ENCODE results near the gene VIPR1.

Gene VIPR1

GRCh38 chr3:42501681-42502428 lies 588 bp upstream of the VIPR1 start:
- peak overlapping the region; percentile 38 for H3K4me3 ChIP-seq (replicated peaks; ENCODE audit: insufficient read depth, low read length)
- TF ChIP-seq CTCF (IDR thresholded peaks at IDR 0.05; ENCODE audit: insufficient read depth, low read length) (peak; percentile 60), SPI1 (IDR thresholded peaks at IDR 0.05; ENCODE audit: borderline replicate concordance, low read depth) (0 out of 2 replicates have a peak, but pooled peaks have one; percentile 7), REST (IDR thresholded peaks at IDR 0.05; ENCODE audit: insufficient replicate concordance, low read depth) (no peak), GABPA (IDR thresholded peaks at IDR 0.05; ENCODE audit: low read depth) (no peak), POLR2AphosphoS5 (IDR thresholded peaks at IDR 0.05; ENCODE audit: low read depth) (no peak)
- H3K27ac ChIP-seq (replicated peaks), result no peak overlapping the region
- H3K27me3 ChIP-seq (ENCODE audit: insufficient read depth, poor library complexity, severe bottlenecking), result peaks cover 29% of the 10 kb centered on the region
- peak in 1 of 2 experiments; percentile 25 for DNase-seq (ENCODE audit: low read depth in 1 of 2, low spot score in 1 of 2)

- Histone ChIP-seq H3K4me3 (replicated peaks; ENCODE audit: insufficient read depth, low read length) (no peak overlapping the region), H3K27me3 (ENCODE audit: insufficient read depth, poor library complexity, severe bottlenecking) (peaks cover 29% of the 10 kb centered on the region), H3K27ac (replicated peaks) (no peak overlapping the region)
- no peak for TF ChIP-seq GABPA (IDR thresholded peaks at IDR 0.05; ENCODE audit: low read depth)
- TF ChIP-seq REST (IDR thresholded peaks at IDR 0.05; ENCODE audit: insufficient replicate concordance, low read depth), result no peak
- TF ChIP-seq CTCF (IDR thresholded peaks at IDR 0.05; ENCODE audit: insufficient read depth, low read length), result no peak
- no peak for TF ChIP-seq POLR2AphosphoS5 (IDR thresholded peaks at IDR 0.05; ENCODE audit: low read depth)
- TF ChIP-seq SPI1 (IDR thresholded peaks at IDR 0.05; ENCODE audit: borderline replicate concordance, low read depth), result no peak
- DNase-seq (ENCODE audit: low read depth in 1 of 2, low spot score in 1 of 2), result no peak
These were observed 945 bp downstream of the VIPR1 start for GRCh38 chr3:42503251-42503924.

DNA sequence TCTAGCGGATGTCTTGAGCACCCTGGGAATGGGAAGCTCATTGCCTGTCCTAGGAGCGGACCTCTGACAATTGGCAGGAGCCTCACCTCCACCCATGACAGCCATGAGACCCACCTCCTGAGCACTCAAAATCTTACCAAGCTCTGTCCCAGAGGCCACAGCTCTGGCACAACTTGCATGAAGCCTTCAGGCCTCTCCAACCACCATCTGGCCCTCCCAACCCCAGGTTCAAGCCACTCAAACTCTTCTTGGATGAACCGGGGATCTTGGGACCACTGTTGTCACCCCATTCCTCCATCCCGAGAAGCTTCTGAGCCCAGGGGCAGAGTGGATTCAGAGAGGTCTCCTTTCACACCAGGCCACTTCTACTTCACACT lies 1.5 kb downstream of the VIPR1 start:
- DNase-seq (ENCODE audit: low read depth in 1 of 2, low spot score in 1 of 2), result no peak
- TF ChIP-seq SPI1 (IDR thresholded peaks at IDR 0.05; ENCODE audit: borderline replicate concordance, low read depth) (no peak), POLR2AphosphoS5 (IDR thresholded peaks at IDR 0.05; ENCODE audit: low read depth) (no peak)
- peaks cover 29% of the 10 kb centered on the region for H3K27me3 ChIP-seq (ENCODE audit: insufficient read depth, poor library complexity, severe bottlenecking)
- H3K4me3 ChIP-seq (replicated peaks; ENCODE audit: insufficient read depth, low read length), result no peak overlapping the region
- H3K27ac ChIP-seq (replicated peaks), result no peak overlapping the region

DNA sequence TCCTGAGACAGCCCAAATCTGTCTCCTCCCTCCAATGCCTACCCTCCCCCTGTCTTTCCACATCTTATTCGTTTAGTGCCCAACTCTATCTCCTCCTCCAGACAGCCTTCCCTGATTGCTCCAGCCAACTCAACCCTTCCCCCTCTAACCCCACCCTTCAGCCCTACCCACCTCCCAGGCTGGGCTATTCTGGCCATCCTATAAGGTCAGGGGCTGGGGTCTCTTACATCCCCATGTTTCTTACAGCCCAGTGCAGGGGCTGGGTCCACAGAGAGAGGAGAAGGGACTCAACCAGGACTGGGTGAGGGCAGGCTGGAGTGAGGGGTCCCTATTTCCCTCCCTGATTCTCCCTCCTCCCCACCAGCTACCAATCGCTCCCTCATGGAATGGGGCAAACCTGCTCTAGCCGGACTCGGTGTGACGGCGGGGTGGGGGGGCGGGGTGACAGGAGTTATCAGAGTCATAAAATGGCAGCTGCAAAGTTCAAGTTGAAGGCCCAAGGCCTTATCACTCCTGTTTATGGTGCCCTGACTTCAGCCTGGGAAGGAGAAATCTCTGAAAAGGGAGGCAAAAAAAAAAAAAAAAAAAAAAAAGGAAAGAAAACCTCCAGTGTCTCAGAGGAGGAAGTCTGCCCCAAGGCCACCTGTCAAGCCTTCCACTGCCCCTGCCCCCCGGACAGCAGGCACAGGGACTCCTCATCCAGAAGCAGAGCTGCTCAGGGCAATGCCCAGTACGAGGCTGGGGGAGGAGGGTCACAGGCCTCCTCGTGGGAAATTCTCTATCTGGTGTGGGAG lies 2.1 kb downstream of the VIPR1 start:
- TF ChIP-seq REST (IDR thresholded peaks at IDR 0.05; ENCODE audit: insufficient replicate concordance, low read depth) (no peak), SPI1 (IDR thresholded peaks at IDR 0.05; ENCODE audit: borderline replicate concordance, low read depth) (no peak), CTCF (IDR thresholded peaks at IDR 0.05; ENCODE audit: insufficient read depth, low read length) (no peak), POLR2AphosphoS5 (IDR thresholded peaks at IDR 0.05; ENCODE audit: low read depth) (no peak), GABPA (IDR thresholded peaks at IDR 0.05; ENCODE audit: low read depth) (no peak)
- H3K27ac ChIP-seq (replicated peaks), result no peak overlapping the region
- H3K27me3 ChIP-seq (ENCODE audit: insufficient read depth, poor library complexity, severe bottlenecking), result peaks cover 29% of the 10 kb centered on the region
- DNase-seq (ENCODE audit: low read depth in 1 of 2, low spot score in 1 of 2), result no peak
- H3K4me3 ChIP-seq (replicated peaks; ENCODE audit: insufficient read depth, low read length), result no peak overlapping the region
